Keratinocyte (primary cell): Measurements from ENCODE around the gene CYP4F8. TPM values are rescaled to one million over a fixed set of nuclear protein-coding genes. Genes with fewer than 3 reads are reported as not detected.

Source experiments
- DNase-seq: peaks from one replicate; pipeline ENCODE4 v3.0.0-alpha.2; 2011; ENCODE audit warnings: low read depth, missing footprints, low spot score
- FAIRE-seq: peaks from 2 replicates; lab custom pipeline; 2011; peaks lifted over from hg19 to GRCh38; lab: Jason Lieb, UNC
- H2AFZ ChIP-seq: 2 replicates; pipeline ENCODE4 v1.6.0; 2012; ENCODE audit warnings: low read length, control low read depth, inconsistent platforms; ENCODE audit not compliant: control insufficient read depth
- H3K27ac ChIP-seq: 2 replicates; pipeline ENCODE4 v1.5.1; 2011; ENCODE audit warnings: low read length; ENCODE audit not compliant: control insufficient read depth, insufficient read depth
- H3K27me3 ChIP-seq: 3 replicates; pipeline ENCODE4 v1.6.0; 2011; ENCODE audit warnings: low read length; ENCODE audit not compliant: control insufficient read depth, insufficient read depth; ENCODE audit errors: extremely low read depth
- H3K36me3 ChIP-seq, 2 experiments: 2 replicates in 1 of 2; 3 replicates in 1 of 2; pipeline ENCODE4 v1.5.1; 2011; ENCODE audit warnings: low read length in 2 of 2, mild to moderate bottlenecking in 1 of 2; ENCODE audit not compliant: control insufficient read depth in 2 of 2, insufficient read depth in 2 of 2; ENCODE audit errors: extremely low read depth in 1 of 2
- H3K4me1 ChIP-seq: 3 replicates; pipeline ENCODE4 v1.5.1; 2011; ENCODE audit warnings: low read length; ENCODE audit not compliant: control insufficient read depth, insufficient read depth; ENCODE audit errors: extremely low read depth
- H3K4me2 ChIP-seq: 3 replicates; pipeline ENCODE4 v1.6.0; 2011; ENCODE audit warnings: low read depth, low read length; ENCODE audit not compliant: control insufficient read depth, insufficient read depth; ENCODE audit errors: extremely low read depth
- H3K4me3 ChIP-seq, 3 experiments: fragments of 200-600 bp in 1 of 3; sonication (generic) in 1 of 3; 2 replicates in 2 of 3; 3 replicates in 1 of 3; pipeline ENCODE4 v1.5.1; 2011 to 2016; ENCODE audit warnings: low read length in 3 of 3, mild to moderate bottlenecking in 3 of 3, control low read depth in 2 of 3, inconsistent platforms in 1 of 3, low read depth in 1 of 3, mixed read lengths in 1 of 3, mixed run types in 1 of 3, moderate library complexity in 1 of 3; ENCODE audit not compliant: control insufficient read depth in 2 of 3, insufficient read depth in 2 of 3; ENCODE audit errors: extremely low read depth in 1 of 3
- H3K79me2 ChIP-seq: 2 replicates; pipeline ENCODE4 v1.6.0; 2012; ENCODE audit warnings: low read length; ENCODE audit not compliant: control insufficient read depth, insufficient read depth
- H3K9ac ChIP-seq: 3 replicates; pipeline ENCODE4 v1.6.0; 2011; ENCODE audit warnings: low read length; ENCODE audit not compliant: control insufficient read depth, insufficient read depth; ENCODE audit errors: extremely low read depth
- H3K9me1 ChIP-seq: 3 replicates; pipeline ENCODE4 v1.6.0; 2011; ENCODE audit warnings: low read length; ENCODE audit not compliant: control insufficient read depth, insufficient read depth; ENCODE audit errors: extremely low read depth
- H3K9me3 ChIP-seq: 2 replicates; pipeline ENCODE4 v1.5.1; 2012; ENCODE audit warnings: low read depth, low read length; ENCODE audit not compliant: control insufficient read depth
- H4K20me1 ChIP-seq: 3 replicates; pipeline ENCODE4 v1.6.0; 2011; ENCODE audit warnings: low read length; ENCODE audit not compliant: control insufficient read depth, insufficient read depth; ENCODE audit errors: extremely low read depth
- CTCF ChIP-seq, 3 experiments: IDR thresholded peaks in 1 of 3; conservative IDR thresholded peaks in 1 of 3; optimal IDR thresholded peaks in 1 of 3; 2 replicates in 2 of 3; 3 replicates in 1 of 3; pipeline versions ENCODE3 to v1.5.1; 2011; ENCODE audit warnings: low read length in 3 of 3, mild to moderate bottlenecking in 3 of 3, moderate library complexity in 2 of 3, control low read depth in 1 of 3, inconsistent platforms in 1 of 3; ENCODE audit not compliant: insufficient read depth in 2 of 3; ENCODE audit errors: extremely low read depth in 1 of 3
- EZH2 ChIP-seq: IDR thresholded peaks from one replicate; pipeline ENCODE4 v1.6.1; 2012; ENCODE audit warnings: inconsistent platforms, mild to moderate bottlenecking, low read length, moderate library complexity
- dilution Hi-C: fragments of 300-500 bp; cut with MboI; formaldehyde crosslinking; loops from one replicate; pipeline ENCODE4 v1.7.0; 2020; ENCODE audit warnings: low sequenced_read_pairs; ENCODE audit not compliant: extremely low pct_ligation_motif_present
- polyA plus RNA-seq, 5 experiments: library from polyadenylated mRNA; depleted of rRNA in 3 of 5; stranded (reverse) in 3 of 5; stranded (forward) in 1 of 5; unstranded in 1 of 5; fragments of >200 nt; gene quantifications; 1 replicate in 1 of 5; 2 replicates in 3 of 5; 3 replicates in 1 of 5; pipeline versions ENCODE4 v1.2.1 to v1.2.3, GENCODE V29; 2011 to 2012; ENCODE audit warnings: missing spikeins in 2 of 5, low read depth in 1 of 5, low replicate concordance in 1 of 5

The CYP4F8 gene
- polyA plus RNA-seq, 1 donor (not counting 4 experiments of a cell fraction or from before 2014, with no cell fraction given): not detected

GRCh38 chr19:15584095-15584494 is 30.9 kb upstream of the CYP4F8 start:
- no peak for FAIRE-seq
- no peak overlapping the region for H2AFZ ChIP-seq
- no peak overlapping the region for H3K4me3 ChIP-seq
- DNase-seq: no peak
- H3K9ac ChIP-seq: no peak overlapping the region
- no peaks in the 10 kb centered on the region for H3K4me1 ChIP-seq
- TF ChIP-seq EZH2: no peak
- no peak for TF ChIP-seq CTCF (optimal IDR thresholded peaks at IDR 0.05 in 1 of 3, IDR thresholded peaks at IDR 0.05 in 1 of 3, conservative IDR thresholded peaks at IDR 0.05 in 1 of 3; ENCODE audit: extremely low read depth in 1 of 3, insufficient read depth in 2 of 3, low read length in 3 of 3)
- H3K9me3 ChIP-seq: no peaks in the 10 kb centered on the region
- H3K79me2 ChIP-seq: no peaks in the 10 kb centered on the region
- peak overlapping the region; percentile 22 for H3K4me2 ChIP-seq
- peaks cover 3% of the 10 kb centered on the region for H3K27me3 ChIP-seq
- no peak overlapping the region for H3K27ac ChIP-seq
- no peaks in the 10 kb centered on the region for H3K9me1 ChIP-seq
- no peaks in the 10 kb centered on the region for H3K36me3 ChIP-seq
- no peaks in the 10 kb centered on the region for H4K20me1 ChIP-seq
- dilution Hi-C loops: no loop called here

- Histone ChIP-seq H3K27me3 (peaks cover 3% of the 10 kb centered on the region), H3K79me2 (no peaks in the 10 kb centered on the region), H4K20me1 (no peaks in the 10 kb centered on the region), H3K27ac (no peak overlapping the region), H3K36me3 (no peaks in the 10 kb centered on the region), H3K9me3 (no peaks in the 10 kb centered on the region), H3K4me3 (no peak overlapping the region), H2AFZ (peak overlapping the region; percentile 30), H3K9me1 (no peaks in the 10 kb centered on the region), H3K4me2 (peak overlapping the region; percentile 22), H3K9ac (no peak overlapping the region), H3K4me1 (no peaks in the 10 kb centered on the region)
- FAIRE-seq: no peak
- peak; percentile 86 to 92 (median 87) for TF ChIP-seq CTCF (optimal IDR thresholded peaks at IDR 0.05 in 1 of 3, IDR thresholded peaks at IDR 0.05 in 1 of 3, conservative IDR thresholded peaks at IDR 0.05 in 1 of 3; ENCODE audit: extremely low read depth in 1 of 3, insufficient read depth in 2 of 3, low read length in 3 of 3)
- no peak for TF ChIP-seq EZH2
- DNase-seq: peak; percentile 7
- dilution Hi-C loops: no loop called here
These were observed 30.4 kb upstream of the CYP4F8 start for GRCh38 chr19:15584541-15585115.
